ENCODE data around the gene MRPL1.
A peak's percentile ranks its signal among the peaks of the same experiment; 100 is the strongest.

Gene MRPL1

DNA sequence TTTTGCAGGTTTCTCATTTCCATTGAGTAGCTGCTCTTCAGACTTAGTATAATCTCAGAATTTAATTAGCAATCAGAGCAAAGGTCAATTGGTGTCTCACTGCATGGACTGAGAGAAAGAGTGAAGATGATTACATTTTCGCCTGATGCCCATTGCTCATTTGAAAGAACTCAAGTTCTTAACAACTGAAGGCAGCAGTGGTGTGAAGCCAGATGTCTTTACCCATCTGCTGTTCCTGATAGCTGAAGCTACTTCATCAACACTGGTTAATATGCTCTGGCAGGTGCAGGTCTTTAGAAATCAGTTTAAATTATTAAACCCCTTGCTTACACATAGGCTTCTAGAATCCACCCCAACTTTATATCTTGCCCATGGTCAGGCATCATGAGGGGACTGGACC, 130.0 kb downstream of the MRPL1 start:
- TF ChIP-seq, protein P1, sequence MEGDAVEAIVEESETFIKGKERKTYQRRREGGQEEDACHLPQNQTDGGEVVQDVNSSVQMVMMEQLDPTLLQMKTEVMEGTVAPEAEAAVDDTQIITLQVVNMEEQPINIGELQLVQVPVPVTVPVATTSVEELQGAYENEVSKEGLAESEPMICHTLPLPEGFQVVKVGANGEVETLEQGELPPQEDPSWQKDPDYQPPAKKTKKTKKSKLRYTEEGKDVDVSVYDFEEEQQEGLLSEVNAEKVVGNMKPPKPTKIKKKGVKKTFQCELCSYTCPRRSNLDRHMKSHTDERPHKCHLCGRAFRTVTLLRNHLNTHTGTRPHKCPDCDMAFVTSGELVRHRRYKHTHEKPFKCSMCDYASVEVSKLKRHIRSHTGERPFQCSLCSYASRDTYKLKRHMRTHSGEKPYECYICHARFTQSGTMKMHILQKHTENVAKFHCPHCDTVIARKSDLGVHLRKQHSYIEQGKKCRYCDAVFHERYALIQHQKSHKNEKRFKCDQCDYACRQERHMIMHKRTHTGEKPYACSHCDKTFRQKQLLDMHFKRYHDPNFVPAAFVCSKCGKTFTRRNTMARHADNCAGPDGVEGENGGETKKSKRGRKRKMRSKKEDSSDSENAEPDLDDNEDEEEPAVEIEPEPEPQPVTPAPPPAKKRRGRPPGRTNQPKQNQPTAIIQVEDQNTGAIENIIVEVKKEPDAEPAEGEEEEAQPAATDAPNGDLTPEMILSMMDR (conservative IDR thresholded peaks at IDR 0.05; ENCODE audit: control insufficient read depth, insufficient read depth, low read depth, low read length): no peak
- DNase-seq (ENCODE audit: low read depth): no peak
- H3K4me3 ChIP-seq (ENCODE audit: control insufficient read depth, low read depth, low read length): no peak overlapping the region

DNA sequence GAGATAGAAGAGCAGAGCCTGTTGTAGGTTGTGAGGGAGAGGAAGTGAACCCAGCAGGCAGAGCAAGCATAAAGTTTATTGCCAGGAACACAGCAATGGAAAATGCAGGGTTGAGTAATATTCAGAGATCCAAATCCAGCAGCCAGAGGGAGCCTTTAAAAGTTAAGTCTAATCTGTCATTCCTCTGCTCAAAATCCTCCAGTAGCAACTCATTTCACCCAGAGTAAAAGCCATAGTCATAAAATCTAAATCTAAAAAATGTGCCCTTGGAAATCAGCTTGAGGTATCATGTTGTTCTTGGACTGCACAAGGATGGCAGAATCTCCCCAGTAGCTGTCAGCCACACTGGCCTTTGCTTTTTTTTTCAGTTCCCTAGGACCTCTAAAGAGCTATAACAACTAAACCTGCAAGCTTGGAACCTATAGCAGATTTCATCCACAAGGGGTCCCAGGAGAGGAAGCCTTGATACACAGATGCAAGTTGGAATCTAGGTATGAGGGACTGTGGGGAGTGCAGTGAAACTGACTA, 131.6 kb downstream of the MRPL1 start:
- no peak overlapping the region for H3K4me3 ChIP-seq (ENCODE audit: control insufficient read depth, low read depth, low read length)
- peak; percentile 64 for DNase-seq (ENCODE audit: low read depth)
- TF ChIP-seq, protein P1 (conservative IDR thresholded peaks at IDR 0.05; ENCODE audit: control insufficient read depth, insufficient read depth, low read depth, low read length): peak; percentile 64

DNA sequence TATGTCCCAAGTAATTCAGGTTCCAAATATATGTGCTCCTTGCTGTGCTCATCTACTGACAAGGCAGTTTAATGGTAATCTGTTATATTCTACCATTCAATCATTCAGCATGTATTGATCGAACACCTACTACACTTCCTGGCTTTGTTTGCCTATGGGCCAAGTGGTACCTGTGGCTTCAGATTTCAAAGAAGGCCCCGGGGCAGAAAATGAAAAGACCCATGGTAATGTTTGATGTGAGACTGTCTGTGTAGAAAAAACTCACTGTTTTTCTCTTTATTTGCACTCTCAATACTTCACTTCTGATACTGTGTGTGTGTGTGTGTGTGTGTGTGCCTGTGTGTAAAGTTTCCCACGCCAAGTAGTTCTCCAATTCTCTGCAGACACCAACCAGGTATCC, 133.4 kb downstream of the MRPL1 start:
- no peak for DNase-seq (ENCODE audit: low read depth)
- no peak overlapping the region for H3K4me3 ChIP-seq (ENCODE audit: control insufficient read depth, low read depth, low read length)
- TF ChIP-seq, protein P1 (conservative IDR thresholded peaks at IDR 0.05; ENCODE audit: control insufficient read depth, insufficient read depth, low read depth, low read length): no peak

DNA sequence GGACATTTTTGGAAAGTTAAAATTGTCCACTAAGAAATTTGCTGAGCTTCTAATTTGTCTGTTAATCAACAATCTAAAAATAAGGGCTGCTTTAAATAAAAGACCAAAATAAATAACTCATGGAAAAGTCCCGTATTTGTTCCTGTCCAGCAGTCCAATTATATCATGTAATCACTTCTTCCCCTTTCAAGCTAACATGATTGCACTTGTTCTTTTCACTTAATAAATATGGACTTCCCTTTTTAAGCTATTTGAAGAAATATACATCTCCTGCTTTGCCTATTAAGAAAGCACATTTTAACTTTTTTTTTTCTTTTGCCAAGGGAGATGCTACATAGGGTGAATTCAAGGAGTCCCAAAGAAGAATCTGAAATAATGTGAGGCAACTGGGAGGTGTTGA, 138.9 kb downstream of the MRPL1 start:
- TF ChIP-seq, protein P1 (conservative IDR thresholded peaks at IDR 0.05; ENCODE audit: control insufficient read depth, insufficient read depth, low read depth, low read length): no peak
- no peak for DNase-seq (ENCODE audit: low read depth)
- H3K4me3 ChIP-seq (ENCODE audit: control insufficient read depth, low read depth, low read length): no peak overlapping the region

DNA sequence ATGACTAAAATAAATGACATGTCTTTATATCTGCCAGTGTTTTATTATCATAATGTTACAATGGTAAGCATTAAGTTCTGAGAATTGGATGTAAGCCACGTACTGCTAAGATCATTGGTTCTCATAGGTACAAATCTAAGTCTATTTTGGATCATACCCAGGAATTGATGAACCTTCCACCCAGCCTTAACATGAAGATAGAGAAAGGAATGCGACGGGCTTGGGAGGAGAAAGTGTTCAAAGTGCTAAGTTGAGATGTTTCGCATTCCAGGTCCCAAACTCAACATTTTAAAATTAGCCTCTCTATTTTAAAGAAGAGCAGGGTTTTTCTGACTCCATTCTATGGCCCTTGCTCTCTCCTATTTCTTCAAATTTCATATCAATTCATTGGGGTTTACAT, 139.6 kb downstream of the MRPL1 start:
- TF ChIP-seq, protein P1 (conservative IDR thresholded peaks at IDR 0.05; ENCODE audit: control insufficient read depth, insufficient read depth, low read depth, low read length): no peak
- DNase-seq (ENCODE audit: low read depth): no peak
- no peak overlapping the region for H3K4me3 ChIP-seq (ENCODE audit: control insufficient read depth, low read depth, low read length)
